KMS-11 (cell line): ENCODE measurements around the gene MST1.

Experiments used
- H2AFZ ChIP-seq: fragments of 200-600 bp; sonication (generic); 2 replicates; pipeline ENCODE4 v1.6.1; 2016; ENCODE audit warnings: antibody characterized with exemption, mixed run types, low read depth
- H3K27ac ChIP-seq: fragments of 200-600 bp; sonication (generic); 2 replicates; pipeline ENCODE4 v1.6.1; 2016; ENCODE audit warnings: mild to moderate bottlenecking, mixed run types
- H3K27me3 ChIP-seq: fragments of 200-600 bp; sonication (generic); 2 replicates; pipeline ENCODE4 v1.6.1; 2017; ENCODE audit warnings: mild to moderate bottlenecking, low read depth, mixed run types, moderate library complexity; ENCODE audit not compliant: insufficient read depth
- H3K36me3 ChIP-seq: fragments of 200-600 bp; sonication (generic); 2 replicates; pipeline ENCODE4 v1.6.1; 2017; ENCODE audit warnings: mild to moderate bottlenecking, mixed run types; ENCODE audit not compliant: insufficient read depth
- H3K4me1 ChIP-seq: fragments of 200-600 bp; sonication (generic); 2 replicates; pipeline ENCODE4 v1.6.1; 2016; ENCODE audit warnings: mild to moderate bottlenecking, low read depth, mixed run types; ENCODE audit not compliant: poor library complexity, severe bottlenecking
- H3K4me2 ChIP-seq: fragments of 200-600 bp; sonication (generic); 2 replicates; pipeline ENCODE4 v1.7.0; 2016; ENCODE audit warnings: mild to moderate bottlenecking, mixed run types
- H3K4me3 ChIP-seq: fragments of 200-600 bp; sonication (generic); IDR thresholded peaks from 2 replicates; pipeline ENCODE4 v1.6.1; 2017; ENCODE audit warnings: low read depth, low read length, mixed read lengths; ENCODE audit not compliant: insufficient read depth
- H3K79me2 ChIP-seq: fragments of 200-600 bp; sonication (generic); 2 replicates; pipeline ENCODE4 v1.6.1; 2016; ENCODE audit warnings: low read depth, mixed run types; ENCODE audit not compliant: insufficient read depth
- H3K9ac ChIP-seq: fragments of 200-600 bp; sonication (generic); 2 replicates; pipeline ENCODE4 v1.6.1; 2016; ENCODE audit warnings: mild to moderate bottlenecking, mixed run types
- H4K20me1 ChIP-seq: fragments of 200-600 bp; sonication (generic); 2 replicates; pipeline ENCODE4 v1.6.1; 2016; ENCODE audit warnings: mild to moderate bottlenecking, mixed run types; ENCODE audit not compliant: insufficient read depth
- TF ChIP-seq, protein P1 (sequence below): fragments of 200-600 bp; sonication (generic); conservative IDR thresholded peaks from 2 replicates; pipeline ENCODE4 v1.6.1; 2017; ENCODE audit warnings: low read depth, mild to moderate bottlenecking, antibody characterized with exemption, low read length, moderate library complexity, mixed read lengths

Gene MST1

DNA sequence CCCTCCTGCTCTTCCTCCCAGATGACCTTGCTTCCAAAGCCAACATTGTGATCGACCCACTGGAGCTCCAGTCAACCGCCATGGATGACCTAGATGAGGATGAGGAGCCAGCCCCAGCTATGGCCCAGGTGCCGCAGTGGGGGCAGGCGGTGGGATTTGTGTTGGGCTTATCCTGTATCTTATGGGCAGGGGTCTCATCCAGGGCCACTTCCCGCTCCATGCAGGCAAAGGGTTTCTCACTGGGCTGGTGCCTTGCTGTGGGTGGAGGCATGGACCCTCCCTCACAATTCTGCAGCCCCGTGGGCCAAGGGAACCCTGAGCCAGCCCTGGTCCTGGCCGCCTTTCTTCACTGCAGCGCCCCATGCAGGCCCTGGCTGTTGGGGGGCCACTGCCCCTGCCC is 15.4 kb upstream of the MST1 start:
- Histone ChIP-seq H4K20me1 (no peaks in the 10 kb centered on the region), H3K27ac (no peak overlapping the region), H2AFZ (no peak overlapping the region), H3K4me2 (no peak overlapping the region), H3K27me3 (no peaks in the 10 kb centered on the region), H3K9ac (no peak overlapping the region), H3K4me1 (no peaks in the 10 kb centered on the region), H3K79me2 (no peaks in the 10 kb centered on the region), H3K4me3 (no peak overlapping the region), H3K36me3 (no peaks in the 10 kb centered on the region)
- TF ChIP-seq, protein P1, sequence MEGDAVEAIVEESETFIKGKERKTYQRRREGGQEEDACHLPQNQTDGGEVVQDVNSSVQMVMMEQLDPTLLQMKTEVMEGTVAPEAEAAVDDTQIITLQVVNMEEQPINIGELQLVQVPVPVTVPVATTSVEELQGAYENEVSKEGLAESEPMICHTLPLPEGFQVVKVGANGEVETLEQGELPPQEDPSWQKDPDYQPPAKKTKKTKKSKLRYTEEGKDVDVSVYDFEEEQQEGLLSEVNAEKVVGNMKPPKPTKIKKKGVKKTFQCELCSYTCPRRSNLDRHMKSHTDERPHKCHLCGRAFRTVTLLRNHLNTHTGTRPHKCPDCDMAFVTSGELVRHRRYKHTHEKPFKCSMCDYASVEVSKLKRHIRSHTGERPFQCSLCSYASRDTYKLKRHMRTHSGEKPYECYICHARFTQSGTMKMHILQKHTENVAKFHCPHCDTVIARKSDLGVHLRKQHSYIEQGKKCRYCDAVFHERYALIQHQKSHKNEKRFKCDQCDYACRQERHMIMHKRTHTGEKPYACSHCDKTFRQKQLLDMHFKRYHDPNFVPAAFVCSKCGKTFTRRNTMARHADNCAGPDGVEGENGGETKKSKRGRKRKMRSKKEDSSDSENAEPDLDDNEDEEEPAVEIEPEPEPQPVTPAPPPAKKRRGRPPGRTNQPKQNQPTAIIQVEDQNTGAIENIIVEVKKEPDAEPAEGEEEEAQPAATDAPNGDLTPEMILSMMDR: no peak

DNA sequence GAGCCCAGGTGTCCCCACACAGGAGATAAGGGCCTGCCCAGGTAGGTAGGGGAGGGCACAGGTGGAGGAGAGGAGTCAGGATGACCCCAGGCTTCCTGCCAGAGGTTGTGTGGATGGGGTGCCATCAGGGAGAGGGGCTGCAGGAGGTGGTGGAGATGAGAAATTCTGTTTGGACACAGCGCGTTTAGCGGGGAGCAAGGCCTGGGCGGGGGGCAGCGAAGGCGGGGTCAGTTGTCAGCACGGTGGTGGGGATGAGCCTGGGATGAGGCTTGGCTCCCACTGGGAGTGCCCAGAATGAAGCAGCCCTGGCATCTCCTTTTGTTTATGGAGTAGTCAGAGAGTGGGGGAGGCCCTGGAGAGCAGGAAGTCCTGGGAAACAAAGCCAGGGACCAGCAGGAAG is 14.7 kb upstream of the MST1 start:
- TF ChIP-seq, protein P1: peak; percentile 8; the same call in 1 of the 2 replicates
- Histone ChIP-seq H4K20me1 (no peaks in the 10 kb centered on the region), H3K4me3 (no peak overlapping the region), H3K36me3 (no peaks in the 10 kb centered on the region), H3K9ac (no peak overlapping the region), H3K27me3 (no peaks in the 10 kb centered on the region), H2AFZ (no peak overlapping the region), H3K4me1 (no peaks in the 10 kb centered on the region), H3K27ac (no peak overlapping the region), H3K4me2 (no peak overlapping the region), H3K79me2 (no peaks in the 10 kb centered on the region)

DNA sequence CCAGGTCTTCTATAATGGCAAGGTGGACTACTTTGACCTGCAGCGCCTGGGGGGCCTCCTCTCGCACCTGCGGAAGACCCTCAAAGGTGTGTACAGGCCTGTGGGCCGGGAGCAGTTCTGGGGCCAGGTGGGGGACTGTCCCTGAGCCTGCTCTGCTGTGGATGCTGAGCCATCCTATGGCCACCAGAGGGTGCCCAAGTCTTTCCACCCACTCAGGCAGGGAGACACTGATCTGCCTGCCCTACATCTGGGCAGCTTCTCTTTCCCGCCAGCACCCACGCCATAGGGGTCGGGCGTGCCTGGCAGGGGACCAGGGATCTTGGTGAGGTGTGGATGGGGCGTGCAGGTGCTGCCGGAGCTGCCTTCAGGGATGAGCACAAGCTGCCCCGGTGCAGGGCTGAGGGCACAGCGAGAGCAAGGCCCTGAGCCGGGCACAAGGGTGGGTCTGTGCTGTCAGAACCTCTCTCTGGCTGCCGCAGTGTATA is 14.2 kb upstream of the MST1 start:
- Histone ChIP-seq H3K36me3 (no peaks in the 10 kb centered on the region), H3K27ac (no peak overlapping the region), H3K4me1 (no peaks in the 10 kb centered on the region), H3K27me3 (no peaks in the 10 kb centered on the region), H3K4me3 (no peak overlapping the region), H3K79me2 (no peaks in the 10 kb centered on the region), H2AFZ (no peak overlapping the region), H3K4me2 (no peak overlapping the region), H3K9ac (no peak overlapping the region), H4K20me1 (no peaks in the 10 kb centered on the region)
- TF ChIP-seq, protein P1: peak; percentile 59

DNA sequence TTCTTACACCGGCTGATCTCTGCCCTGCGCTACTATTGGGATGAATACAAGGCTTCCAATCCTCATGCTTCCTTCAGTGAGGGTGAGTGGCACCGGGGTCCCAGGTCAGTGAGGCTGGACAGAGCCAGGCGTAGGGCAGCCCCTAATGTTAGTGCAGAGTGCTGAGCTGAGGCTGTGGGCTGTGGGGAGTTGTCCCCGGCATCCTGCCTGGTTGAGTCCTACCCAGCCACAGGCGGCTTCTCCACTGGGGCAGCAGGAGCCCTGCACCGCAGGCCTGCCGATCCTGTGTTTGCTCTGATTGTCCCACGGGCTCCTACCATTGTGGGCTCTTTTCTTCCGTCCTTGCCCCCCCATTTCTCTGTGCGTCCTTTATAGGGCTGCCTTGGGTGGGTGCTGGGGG is 13.4 kb upstream of the MST1 start:
- H3K79me2 ChIP-seq: no peaks in the 10 kb centered on the region
- H4K20me1 ChIP-seq: no peaks in the 10 kb centered on the region
- no peaks in the 10 kb centered on the region for H3K27me3 ChIP-seq
- no peak overlapping the region for H3K9ac ChIP-seq
- no peaks in the 10 kb centered on the region for H3K36me3 ChIP-seq
- H2AFZ ChIP-seq: no peak overlapping the region
- no peaks in the 10 kb centered on the region for H3K4me1 ChIP-seq
- no peak overlapping the region for H3K4me2 ChIP-seq
- TF ChIP-seq, protein P1: no peak
- no peak overlapping the region for H3K4me3 ChIP-seq
- H3K27ac ChIP-seq: no peak overlapping the region
